ENCODE measurements around the gene RTL10.

DNA sequence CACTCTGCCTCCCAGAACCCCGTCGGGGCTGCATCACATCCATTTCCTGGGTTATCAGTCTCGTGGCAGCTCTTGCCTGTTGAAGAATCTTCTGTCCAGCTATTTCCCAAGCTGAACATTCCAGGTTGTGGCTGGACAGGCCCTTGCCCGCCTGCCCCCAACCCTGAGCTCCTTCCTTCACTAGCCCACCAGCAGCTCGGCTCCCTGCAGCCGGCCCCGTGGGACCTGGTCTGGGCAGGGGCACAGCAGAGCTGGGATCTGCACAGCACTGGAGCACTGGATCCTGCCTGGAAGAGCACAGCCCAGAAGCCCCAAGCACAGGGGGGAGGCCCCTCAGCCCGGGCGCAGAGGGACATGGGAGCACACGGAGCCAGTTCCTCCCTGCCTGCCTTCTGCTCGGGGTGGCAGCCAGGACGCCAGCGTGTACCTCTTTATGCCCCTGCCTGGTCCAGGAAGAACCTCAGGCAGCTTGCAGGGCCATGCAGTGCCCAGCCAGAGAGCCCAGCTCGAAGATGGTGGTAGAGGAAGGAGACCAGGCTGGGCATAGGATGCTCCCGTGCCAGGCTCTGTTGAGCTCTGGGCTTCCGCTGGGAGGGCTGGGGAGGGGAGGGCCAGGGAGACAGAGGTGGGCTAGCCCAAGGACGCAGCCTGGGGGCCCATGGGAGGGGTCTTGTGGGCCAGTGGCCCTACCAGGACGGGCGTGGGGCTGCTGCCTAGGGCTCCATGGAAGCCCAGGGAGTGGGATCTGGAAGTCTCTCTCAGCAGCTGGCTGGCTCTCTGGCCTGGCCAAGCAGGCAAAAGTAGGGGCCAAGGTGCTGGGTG lies 16.6 kb upstream of the RTL10 start:
- TF ChIP-seq CTCF (IDR thresholded peaks at IDR 0.05; ENCODE audit: low read depth, low read length) = no peak
- no peak for TF ChIP-seq POLR2A (IDR thresholded peaks at IDR 0.05; ENCODE audit: extremely low read depth, insufficient read length)
- no peak for TF ChIP-seq MYC (IDR thresholded peaks at IDR 0.05; ENCODE audit: low read depth, low read length)

All from NB4 (cell line).